C4-2B (cell line): ENCODE results near the gene MEGF11.

Experiments
- H3K27ac ChIP-seq: fragments of 450-650 bp; 2 replicates; pipeline ENCODE4 v1.5.1; 2017
- ZFX ChIP-seq: fragments of 450-650 bp; IDR thresholded peaks from 2 replicates; pipeline ENCODE4 v1.6.1; 2017
- TF ChIP-seq, protein P1 (sequence below): fragments of 450-650 bp; conservative IDR thresholded peaks from 2 replicates; pipeline ENCODE4 v1.5.1; 2017; ENCODE audit warnings: mild to moderate bottlenecking

The MEGF11 gene

DNA sequence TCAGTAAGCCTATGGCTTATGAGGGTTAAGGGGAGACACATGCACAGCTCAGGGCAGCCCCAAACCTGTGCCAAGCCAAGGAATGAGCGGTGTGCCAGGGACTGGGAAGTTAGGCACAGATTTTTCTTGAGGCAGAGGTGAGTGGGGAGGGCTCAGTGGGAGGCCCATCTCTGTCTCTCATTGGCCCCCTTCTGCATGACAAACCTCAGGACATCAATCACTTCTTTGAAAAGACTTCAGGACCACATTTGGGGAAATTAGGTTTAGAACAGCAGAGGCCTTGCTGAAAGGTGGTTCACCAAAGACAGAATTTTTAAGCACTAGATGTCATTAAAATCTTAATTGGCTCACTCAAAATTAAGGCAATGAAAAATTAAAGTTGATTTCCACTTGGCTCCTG lies 327.1 kb downstream of the MEGF11 start:
- TF ChIP-seq ZFX: no peak
- TF ChIP-seq, protein P1, sequence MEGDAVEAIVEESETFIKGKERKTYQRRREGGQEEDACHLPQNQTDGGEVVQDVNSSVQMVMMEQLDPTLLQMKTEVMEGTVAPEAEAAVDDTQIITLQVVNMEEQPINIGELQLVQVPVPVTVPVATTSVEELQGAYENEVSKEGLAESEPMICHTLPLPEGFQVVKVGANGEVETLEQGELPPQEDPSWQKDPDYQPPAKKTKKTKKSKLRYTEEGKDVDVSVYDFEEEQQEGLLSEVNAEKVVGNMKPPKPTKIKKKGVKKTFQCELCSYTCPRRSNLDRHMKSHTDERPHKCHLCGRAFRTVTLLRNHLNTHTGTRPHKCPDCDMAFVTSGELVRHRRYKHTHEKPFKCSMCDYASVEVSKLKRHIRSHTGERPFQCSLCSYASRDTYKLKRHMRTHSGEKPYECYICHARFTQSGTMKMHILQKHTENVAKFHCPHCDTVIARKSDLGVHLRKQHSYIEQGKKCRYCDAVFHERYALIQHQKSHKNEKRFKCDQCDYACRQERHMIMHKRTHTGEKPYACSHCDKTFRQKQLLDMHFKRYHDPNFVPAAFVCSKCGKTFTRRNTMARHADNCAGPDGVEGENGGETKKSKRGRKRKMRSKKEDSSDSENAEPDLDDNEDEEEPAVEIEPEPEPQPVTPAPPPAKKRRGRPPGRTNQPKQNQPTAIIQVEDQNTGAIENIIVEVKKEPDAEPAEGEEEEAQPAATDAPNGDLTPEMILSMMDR: no peak
- H3K27ac ChIP-seq: no peak overlapping the region

DNA sequence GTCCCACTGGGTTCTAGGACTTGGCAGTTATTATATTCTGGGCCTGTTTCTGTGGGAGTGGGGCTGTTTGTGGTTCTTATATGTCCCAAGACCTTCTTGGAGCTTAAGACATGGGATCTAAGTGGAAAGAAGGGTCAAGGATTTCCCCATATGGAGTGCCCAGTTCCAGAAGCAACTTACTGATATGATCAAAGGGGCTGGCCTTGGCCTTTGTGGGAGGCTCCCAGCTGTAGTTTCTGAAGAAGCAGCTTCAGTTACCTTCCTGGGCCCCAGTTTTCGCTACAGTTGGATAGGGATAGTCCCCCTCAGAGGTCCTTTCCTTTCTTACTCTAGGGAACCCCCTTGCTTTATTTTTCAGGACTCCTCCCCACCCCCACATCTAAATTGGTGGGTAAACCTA lies 328.2 kb downstream of the MEGF11 start:
- no peak overlapping the region for H3K27ac ChIP-seq
- TF ChIP-seq, protein P1: no peak
- TF ChIP-seq ZFX: no peak

DNA sequence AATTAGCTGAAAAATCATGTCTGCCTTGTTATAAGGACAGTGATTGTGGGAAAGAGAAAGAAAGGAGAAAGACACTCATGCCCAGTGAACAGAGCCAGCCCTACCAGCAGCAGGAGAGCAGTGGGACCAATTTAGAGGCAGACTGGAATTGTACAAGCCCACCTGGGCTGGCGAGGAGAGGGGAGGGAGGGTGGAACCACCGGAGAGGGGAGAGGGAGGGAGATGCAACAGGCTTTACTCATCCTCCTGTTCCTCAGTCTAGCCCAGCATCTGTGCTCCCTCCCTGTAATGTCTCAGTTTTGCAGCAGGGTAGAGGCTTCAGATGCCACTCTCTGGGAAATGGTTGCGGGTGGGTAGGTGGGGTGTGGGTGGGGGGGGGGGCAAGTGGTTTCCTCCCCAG lies 329.5 kb downstream of the MEGF11 start:
- no peak overlapping the region for H3K27ac ChIP-seq
- TF ChIP-seq, protein P1: no peak
- TF ChIP-seq ZFX: no peak

DNA sequence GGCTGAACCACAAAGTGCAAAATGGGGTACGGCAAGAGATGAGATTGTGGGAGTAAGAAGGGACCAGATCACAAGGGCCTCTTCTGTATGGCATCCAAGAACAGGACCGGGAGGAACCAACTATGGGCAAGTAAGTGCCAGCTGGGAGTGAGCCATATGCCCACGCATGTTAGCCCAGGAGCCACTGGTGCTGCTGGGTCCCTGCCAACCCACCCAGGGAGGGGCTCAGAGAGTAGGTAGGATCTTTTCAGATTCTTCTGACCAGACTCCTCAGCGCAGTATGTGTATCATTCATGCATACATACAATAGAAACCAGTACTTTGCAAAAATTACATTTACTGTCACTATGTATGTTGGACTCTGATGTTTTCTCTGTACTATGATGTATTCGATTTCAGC lies 330.3 kb downstream of the MEGF11 start:
- no peak overlapping the region for H3K27ac ChIP-seq
- no peak for TF ChIP-seq ZFX
- TF ChIP-seq, protein P1: no peak

DNA sequence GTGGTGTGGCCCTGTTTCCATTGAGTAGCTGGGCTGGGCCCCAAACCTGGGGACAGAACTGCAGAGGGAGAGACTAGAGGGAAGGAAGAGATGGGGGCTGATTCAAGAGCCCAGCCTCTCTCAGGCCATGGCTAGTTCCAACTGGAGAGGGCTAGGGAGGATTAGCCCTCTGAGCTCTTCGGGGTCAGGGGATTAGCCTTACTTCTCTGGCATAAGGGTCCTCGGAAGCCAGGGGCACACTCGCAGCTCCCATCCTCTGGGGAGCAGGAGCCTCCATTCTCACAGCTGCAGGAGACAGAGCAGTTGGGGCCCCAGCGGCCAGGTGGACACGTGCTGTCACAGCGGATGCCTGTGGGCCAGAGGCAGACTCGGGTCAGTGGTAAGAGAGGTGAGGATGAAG lies 330.9 kb downstream of the MEGF11 start:
- no peak for TF ChIP-seq ZFX
- TF ChIP-seq, protein P1: no peak
- H3K27ac ChIP-seq: no peak overlapping the region

DNA sequence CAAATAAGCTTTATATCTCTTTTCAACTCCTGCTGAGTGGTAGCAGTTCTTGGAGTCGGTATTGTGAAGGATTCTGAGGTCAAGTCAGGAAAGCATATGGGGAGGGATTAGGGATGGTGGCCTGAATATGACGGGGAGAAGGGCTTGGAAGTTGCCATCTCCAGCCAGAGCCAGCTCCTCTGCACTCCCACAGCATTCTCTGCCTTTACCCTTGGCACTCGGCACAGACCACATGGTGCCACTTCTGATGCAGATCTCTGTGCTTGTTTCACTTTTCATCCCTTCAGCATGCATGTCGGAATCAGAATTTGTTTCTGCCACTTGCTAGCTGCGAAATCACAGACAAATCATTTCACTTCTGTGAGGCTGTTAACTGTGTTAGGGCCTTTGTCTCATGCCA lies 331.8 kb downstream of the MEGF11 start:
- TF ChIP-seq ZFX: no peak
- H3K27ac ChIP-seq: no peak overlapping the region

DNA sequence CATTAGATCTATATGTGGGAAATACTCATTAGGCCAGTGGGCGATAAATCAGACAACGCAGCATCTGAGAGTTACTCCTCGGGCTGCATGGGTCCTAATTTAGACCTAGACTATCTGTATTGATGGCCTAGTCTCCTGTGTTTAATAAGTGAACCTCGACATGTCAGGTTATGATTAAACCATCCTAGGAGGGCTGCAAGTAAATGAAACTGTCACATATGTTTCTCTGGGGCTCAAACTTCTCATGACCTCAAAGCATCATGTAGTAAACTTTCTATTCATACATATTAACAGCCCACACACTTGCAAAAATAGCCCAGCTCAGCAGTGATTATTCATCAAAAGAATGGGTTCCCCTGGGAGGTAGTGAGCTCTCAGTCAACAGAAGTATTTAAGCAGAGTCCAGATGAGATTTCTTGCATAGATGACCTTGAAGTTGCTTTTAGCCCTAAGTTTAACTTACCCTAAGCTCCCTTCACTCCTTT lies 332.7 kb downstream of the MEGF11 start:
- TF ChIP-seq ZFX: no peak
- TF ChIP-seq, protein P1: no peak
- H3K27ac ChIP-seq: no peak overlapping the region

DNA sequence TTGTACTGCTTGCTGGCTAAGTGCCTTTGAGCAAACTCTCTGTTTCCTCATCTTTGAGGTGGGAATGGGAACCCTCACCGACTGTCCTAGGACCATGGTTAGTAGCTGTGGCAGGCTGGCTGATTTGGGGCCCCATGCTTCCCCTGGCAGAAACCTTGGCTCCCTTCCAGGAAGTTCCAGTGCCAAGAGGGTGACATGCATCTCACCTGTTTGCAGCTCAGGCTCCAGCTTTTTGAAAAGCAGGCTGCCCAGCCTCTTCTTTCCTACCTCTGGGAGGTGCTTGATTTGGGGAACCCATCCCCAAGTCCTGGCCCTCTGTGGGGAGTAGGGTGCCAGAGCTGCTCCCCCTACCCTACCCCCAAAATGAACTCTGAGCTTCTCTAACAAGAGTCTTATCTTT lies 333.4 kb downstream of the MEGF11 start:
- TF ChIP-seq ZFX: no peak
- TF ChIP-seq, protein P1: no peak
- no peak overlapping the region for H3K27ac ChIP-seq
